ENCODE results near the gene ADAP1. TPM values are rescaled to one million over a fixed set of nuclear protein-coding genes. Genes with fewer than 3 reads are reported as not detected.

Gene ADAP1
- total RNA-seq, 2 donors from 2014 or later: 9.2 to 19.9 TPM

- Mint-ChIP-seq H3K9me3 (no peaks in the 10 kb centered on the region), H3K36me3 (no peaks in the 10 kb centered on the region), H3K27ac (no peak overlapping the region)
- DNase-seq (ENCODE audit: low spot score in 2 of 2) (no peak), ATAC-seq (no peak)
Measured at GRCh38 chr7:990933-991728, 36.7 kb upstream of the ADAP1 start.

- DNase-seq (ENCODE audit: low spot score in 2 of 2): no peak
- H3K36me3 Mint-ChIP-seq: no peaks in the 10 kb centered on the region
- ATAC-seq: no peak
Measured at GRCh38 chr7:990352-990932, 36.0 kb upstream of the ADAP1 start.

GRCh38 chr7:988963-989529 is 34.6 kb upstream of the ADAP1 start:
- H3K27ac Mint-ChIP-seq: no peak overlapping the region
- no peak for ATAC-seq
- DNase-seq (ENCODE audit: low spot score in 2 of 2): no peak
- no peaks in the 10 kb centered on the region for H3K9me3 Mint-ChIP-seq
- no peaks in the 10 kb centered on the region for H3K36me3 Mint-ChIP-seq

More at GRCh38 chr7:990352-990932, 36.0 kb upstream of the ADAP1 start:
- Mint-ChIP-seq H3K27ac (no peak overlapping the region), H3K9me3 (no peaks in the 10 kb centered on the region)

DNA sequence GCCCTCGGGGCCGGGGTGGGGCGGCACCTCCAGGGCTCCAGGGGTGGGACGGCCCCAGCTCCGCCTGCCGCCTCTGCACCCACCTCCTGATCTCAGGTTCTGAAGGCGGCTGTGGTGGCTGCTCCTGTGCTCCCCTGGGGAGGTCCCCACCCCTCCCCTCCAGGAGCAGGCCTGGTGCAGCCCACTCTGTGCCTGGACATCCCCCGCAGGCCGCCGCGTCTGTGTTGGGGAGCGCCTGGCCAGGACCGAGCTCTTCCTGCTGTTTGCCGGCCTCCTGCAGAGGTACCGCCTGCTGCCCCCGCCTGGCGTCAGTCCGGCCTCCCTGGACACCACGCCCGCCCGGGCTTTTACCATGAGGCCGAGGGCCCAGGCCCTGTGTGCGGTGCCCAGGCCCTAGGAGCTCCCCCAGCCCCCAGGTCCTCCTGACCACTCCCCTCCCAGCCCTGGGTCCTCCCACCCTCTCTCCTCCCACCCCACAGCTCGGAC is 34.0 kb upstream of the ADAP1 start:
- Mint-ChIP-seq H3K36me3 (no peaks in the 10 kb centered on the region), H3K27ac (no peak overlapping the region), H3K9me3 (no peaks in the 10 kb centered on the region)
- DNase-seq (ENCODE audit: low spot score in 2 of 2) (no peak), ATAC-seq (no peak)

DNA sequence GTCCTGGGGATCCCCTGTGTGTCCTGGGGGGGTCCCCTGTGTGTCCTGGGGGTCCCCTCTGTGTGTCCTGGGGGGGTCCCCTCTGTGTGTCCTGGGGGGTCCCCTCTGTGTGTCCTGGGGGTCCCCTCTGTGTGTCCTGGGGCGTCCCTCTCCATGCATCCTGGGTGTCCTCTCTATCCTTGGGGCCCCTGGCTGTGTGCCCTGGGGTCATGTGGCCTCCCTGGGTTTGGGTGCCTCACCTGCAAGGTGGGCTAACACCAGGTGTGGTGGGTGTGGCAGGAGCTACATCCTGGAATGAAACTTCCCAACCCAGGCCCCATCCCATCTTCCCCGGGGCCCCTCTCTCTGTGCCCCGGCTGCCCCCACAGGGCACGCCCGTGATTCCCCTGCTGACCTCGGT is 33.4 kb upstream of the ADAP1 start:
- DNase-seq (ENCODE audit: low spot score in 2 of 2) (no peak), ATAC-seq (no peak)
- H3K27ac Mint-ChIP-seq: no peak overlapping the region
- H3K36me3 Mint-ChIP-seq: no peaks in the 10 kb centered on the region
- no peaks in the 10 kb centered on the region for H3K9me3 Mint-ChIP-seq

DNA sequence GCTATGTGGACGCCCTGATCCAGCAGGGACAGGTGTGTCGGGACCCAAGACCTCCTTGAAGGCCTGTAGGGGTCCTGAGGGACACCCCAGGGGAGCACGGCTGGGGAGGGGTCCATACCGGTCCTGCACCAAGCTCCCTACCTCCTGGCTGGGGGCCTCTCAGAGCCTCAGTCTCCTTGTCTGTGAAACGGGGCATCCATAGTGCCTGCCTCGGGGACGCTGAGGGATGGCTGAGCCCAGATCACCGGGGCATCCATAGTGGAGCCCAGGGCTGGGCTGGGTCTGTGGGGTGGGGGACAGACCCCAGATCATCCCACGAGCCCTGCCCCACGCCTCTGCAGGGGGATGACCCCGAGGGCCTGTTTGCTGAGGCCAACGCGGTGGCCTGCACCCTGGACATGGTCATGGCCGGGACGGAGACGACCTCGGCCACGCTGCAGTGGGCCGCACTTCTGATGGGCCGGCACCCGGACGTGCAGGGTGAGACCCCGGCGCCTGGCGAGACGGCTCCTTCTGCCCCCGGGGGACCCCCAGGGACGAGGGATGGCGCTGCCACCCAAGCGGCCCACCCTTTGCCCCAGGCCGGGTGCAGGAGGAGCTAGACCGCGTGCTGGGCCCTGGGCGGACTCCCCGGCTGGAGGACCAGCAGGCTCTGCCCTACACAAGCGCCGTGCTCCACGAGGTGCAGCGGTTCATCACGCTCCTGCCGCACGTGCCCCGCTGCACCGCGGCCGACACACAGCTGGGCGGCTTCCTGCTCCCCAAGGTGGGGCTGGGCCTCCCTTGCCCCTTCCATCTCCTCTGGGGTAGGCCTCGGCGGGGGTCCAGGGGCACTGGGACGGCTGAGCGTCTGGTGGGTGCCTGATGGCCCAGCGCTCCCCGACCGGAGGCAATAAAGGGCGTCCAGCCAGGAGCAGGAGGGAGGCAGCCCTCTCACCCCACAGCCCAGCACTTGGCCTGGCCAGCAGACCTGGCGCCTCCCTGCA is 32.6 kb upstream of the ADAP1 start:
- H3K27ac Mint-ChIP-seq: no peak overlapping the region
- DNase-seq (ENCODE audit: low spot score in 2 of 2) (no peak), ATAC-seq (no peak)
- H3K9me3 Mint-ChIP-seq: no peaks in the 10 kb centered on the region
- H3K36me3 Mint-ChIP-seq: no peaks in the 10 kb centered on the region

GRCh38 chr7:985915-986741 is 31.6 kb upstream of the ADAP1 start:
- ATAC-seq (no peak), DNase-seq (ENCODE audit: low spot score in 2 of 2) (no peak)
- H3K27ac Mint-ChIP-seq: no peak overlapping the region
- no peaks in the 10 kb centered on the region for H3K36me3 Mint-ChIP-seq
- no peaks in the 10 kb centered on the region for H3K9me3 Mint-ChIP-seq

GRCh38 chr7:985127-985416 is 30.6 kb upstream of the ADAP1 start:
- ATAC-seq (no peak), DNase-seq (ENCODE audit: low spot score in 2 of 2) (no peak)
- Mint-ChIP-seq H3K27ac (no peak overlapping the region), H3K36me3 (no peaks in the 10 kb centered on the region), H3K9me3 (no peaks in the 10 kb centered on the region)

GRCh38 chr7:984361-985126 is 30.1 kb upstream of the ADAP1 start:
- Mint-ChIP-seq H3K9me3 (no peaks in the 10 kb centered on the region), H3K36me3 (no peaks in the 10 kb centered on the region), H3K27ac (no peak overlapping the region)
- ATAC-seq: no peak
- no peak for DNase-seq (ENCODE audit: low spot score in 2 of 2)

DNA sequence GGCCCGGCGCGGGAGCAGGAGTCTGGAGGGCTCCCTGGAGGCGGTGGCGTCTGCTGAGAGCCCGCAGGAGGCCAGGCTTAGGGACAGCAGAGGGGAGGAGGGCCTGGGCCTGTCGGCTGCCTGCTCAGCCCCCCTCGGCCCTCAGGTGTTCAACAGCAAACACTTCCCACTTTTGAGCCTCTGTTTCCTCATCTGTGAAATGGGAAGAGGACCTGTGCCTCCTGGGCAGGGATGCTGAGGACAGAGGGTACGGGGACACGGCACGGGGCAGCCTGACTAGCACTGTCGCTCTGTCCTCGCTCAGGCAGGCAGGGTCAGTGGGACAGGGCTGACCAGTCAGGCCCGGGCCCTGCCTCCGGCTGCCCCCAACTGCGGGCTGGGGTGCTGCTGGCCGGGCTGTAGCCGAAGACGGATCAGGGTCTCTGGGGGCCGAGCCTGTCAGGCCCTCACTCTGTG is 29.2 kb upstream of the ADAP1 start:
- no peaks in the 10 kb centered on the region for H3K36me3 Mint-ChIP-seq
- no peak for ATAC-seq
- H3K9me3 Mint-ChIP-seq: no peaks in the 10 kb centered on the region
- DNase-seq (ENCODE audit: low spot score in 2 of 2): no peak
- H3K27ac Mint-ChIP-seq: no peak overlapping the region

GRCh38 chr7:983004-983615 is 28.6 kb upstream of the ADAP1 start, which contains the start of gene CYP2W1:
TSS of gene CYP2W1 (plus strand) at chr7:983181. CDS start at chr7:983212, 31 bp downstream.
- ATAC-seq: no peak
- DNase-seq (ENCODE audit: low spot score in 2 of 2): no peak
- H3K36me3 Mint-ChIP-seq: no peaks in the 10 kb centered on the region
- H3K9me3 Mint-ChIP-seq: no peaks in the 10 kb centered on the region
- H3K27ac Mint-ChIP-seq: no peak within 1 kb of the TSS

DNA sequence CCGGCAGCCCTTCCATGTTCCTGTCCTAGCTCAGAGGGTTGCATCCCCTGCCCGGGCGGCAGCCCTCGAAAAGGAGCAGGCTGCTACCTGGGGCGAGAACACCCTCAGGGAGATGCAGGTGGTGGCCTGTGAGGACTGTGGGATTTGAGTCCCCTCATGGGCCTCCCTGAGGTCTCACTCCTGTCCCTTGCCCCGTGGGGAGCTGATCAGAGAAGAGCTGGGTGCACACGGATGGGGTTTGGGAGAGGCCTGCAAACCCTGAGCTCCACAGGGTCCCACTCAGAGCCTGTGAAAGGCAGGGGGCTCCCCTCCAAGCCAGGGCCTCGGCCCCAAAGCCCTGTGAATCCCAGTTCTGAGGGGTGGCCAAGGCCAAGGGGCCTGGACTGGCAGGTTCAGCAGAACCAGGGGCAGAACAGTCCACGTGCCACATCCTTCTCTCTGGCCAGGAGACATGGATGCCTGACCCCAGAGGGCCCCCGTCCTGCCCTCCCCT is 28.1 kb upstream of the ADAP1 start:
- ATAC-seq (no peak), DNase-seq (ENCODE audit: low spot score in 2 of 2) (no peak)
- H3K36me3 Mint-ChIP-seq: no peaks in the 10 kb centered on the region
- no peaks in the 10 kb centered on the region for H3K9me3 Mint-ChIP-seq
- H3K27ac Mint-ChIP-seq: no peak overlapping the region

- DNase-seq (ENCODE audit: low spot score in 2 of 2) (no peak), ATAC-seq (no peak)
- Mint-ChIP-seq H3K27ac (no peak overlapping the region), H3K36me3 (no peaks in the 10 kb centered on the region), H3K9me3 (no peaks in the 10 kb centered on the region)
Measured at GRCh38 chr7:981793-982510, 27.5 kb upstream of the ADAP1 start.

- no peaks in the 10 kb centered on the region for H3K9me3 Mint-ChIP-seq
- H3K36me3 Mint-ChIP-seq: no peaks in the 10 kb centered on the region
- DNase-seq (ENCODE audit: low spot score in 2 of 2): no peak
- no peak for ATAC-seq
- H3K27ac Mint-ChIP-seq: no peak overlapping the region
Measured at GRCh38 chr7:979886-980571, 25.5 kb upstream of the ADAP1 start.

All from activated naive CD4-positive, alpha-beta T cell treated with anti-CD3 and anti-CD28 coated beads, Interleukin-2, amount 50 U/mL, for 72 hours (primary cell).